Measurements from ENCODE around the gene CNTNAP2.

- TF ChIP-seq CTCF (IDR thresholded peaks at IDR 0.05), result no peak
- no peak for TF ChIP-seq POLR2AphosphoS5 (IDR thresholded peaks at IDR 0.05)
These were observed 1408.2 kb downstream of the CNTNAP2 start for GRCh38 chr7:147524726-147525250.
